GM18858 (cell line): ENCODE measurements around the gene CACFD1.

Experiments used
- ATAC-seq: cut with Tn5 transposase; IDR thresholded peaks from one replicate; pipeline ENCODE4 v1.9.1; 2021; ENCODE audit not compliant: unreplicated experiment

The CACFD1 gene

DNA sequence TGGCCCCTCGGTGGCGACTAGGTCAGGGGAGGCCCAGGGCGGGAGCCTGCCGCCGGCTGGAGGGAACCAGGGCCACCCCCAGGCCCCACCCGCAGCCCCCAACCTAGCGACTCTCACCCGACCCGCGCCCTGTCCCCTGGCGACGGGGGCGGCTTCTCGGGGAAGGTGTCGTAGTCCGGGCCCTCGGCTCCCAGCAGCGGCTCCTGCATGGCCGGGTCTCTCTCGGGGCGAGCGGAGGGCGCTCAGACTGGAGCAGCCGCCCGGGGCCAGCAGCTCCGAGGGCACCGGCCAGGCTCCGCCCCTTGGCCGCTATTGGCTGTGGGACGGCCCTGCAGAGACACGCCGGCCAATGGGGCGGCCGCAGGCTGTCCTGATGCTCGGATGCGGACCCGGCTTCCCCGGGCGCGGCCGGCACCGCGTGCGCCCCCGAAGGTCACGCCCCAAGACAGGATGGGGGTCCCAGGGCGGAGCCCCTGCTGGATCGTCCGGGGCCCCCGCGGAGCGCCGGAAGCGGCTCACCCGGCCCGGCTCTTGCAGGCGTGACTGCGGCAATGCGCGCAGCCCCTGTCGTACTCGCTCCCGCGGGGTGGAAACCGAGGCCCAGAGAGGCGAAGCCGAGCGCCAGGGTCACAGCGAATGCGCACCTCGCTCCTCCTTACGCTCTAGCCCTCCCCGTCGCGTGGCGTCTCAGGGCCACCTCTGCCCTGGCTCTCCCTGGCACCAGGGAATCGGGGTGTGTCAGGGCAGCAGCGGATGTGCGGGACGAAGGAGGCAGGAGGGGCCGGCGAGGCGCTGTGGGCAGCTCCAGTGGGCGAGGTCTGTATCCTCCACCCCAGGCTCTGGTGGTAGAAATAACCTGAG lies 19.3 kb downstream of the CACFD1 start, which contains the start of gene SLC2A6:
TSS of gene SLC2A6 (minus strand) at position 249 of the 861 bp plus-strand sequence. CDS start at position 209, 40 bp downstream.
- ATAC-seq: peak; percentile 63

DNA sequence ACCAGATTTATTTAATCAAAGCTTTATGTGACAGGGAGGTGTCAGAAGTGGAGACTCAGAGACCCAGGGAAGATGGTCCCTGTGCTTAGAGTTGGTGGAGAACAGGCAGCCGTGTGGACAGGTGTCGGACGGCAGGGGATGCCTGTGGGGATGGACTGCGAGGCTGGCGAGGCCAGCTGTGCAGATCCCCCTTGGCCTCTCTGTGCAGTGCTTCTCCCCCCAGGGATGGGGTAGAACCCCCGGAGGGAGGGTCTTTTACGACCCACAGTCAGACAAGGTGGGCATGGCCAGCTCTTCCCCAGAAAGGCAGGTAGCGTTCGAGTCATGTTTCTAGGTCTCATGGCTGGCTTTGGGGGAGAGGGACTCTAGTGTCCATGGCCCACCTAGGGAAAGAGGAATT lies 23.8 kb downstream of the CACFD1 start:
- ATAC-seq: no peak

DNA sequence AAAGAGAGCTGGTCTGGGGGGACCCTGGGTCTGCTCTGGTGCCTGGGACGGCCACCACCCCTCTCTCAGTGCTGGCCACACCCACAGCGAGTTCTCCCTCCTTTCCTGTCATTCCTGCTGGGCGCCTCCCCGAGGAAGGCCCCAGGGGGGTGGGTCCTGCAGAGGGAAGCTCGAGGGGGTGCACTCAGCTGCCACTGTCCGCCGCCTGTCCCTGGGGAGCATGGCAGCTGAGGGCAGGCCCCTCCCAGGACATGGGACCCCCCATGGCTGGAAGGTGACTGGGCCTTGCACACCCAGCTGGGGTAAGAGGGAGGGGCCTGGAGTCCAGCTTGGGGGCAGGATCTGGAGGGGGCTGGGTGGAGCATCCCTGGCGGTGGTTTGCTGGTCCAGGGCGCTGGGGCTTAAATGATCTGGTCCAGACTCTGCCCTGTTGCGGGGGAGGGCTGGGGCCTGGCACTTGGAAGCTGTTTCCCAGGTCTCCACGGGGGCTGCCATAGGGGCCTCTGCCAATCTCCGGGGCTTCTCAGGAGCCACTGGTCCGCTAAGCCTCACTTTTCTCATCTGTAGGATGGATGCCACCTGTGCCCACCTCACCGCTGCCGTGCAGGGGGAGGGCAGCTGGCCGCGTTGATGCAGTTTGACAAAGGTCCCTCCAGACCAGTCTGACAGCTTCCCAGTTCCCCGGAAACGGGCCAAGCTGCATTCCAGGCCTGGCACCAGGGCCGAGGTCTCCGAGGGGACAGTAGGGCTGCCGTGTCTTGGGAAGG lies 25.1 kb downstream of the CACFD1 start:
- ATAC-seq: no peak

DNA sequence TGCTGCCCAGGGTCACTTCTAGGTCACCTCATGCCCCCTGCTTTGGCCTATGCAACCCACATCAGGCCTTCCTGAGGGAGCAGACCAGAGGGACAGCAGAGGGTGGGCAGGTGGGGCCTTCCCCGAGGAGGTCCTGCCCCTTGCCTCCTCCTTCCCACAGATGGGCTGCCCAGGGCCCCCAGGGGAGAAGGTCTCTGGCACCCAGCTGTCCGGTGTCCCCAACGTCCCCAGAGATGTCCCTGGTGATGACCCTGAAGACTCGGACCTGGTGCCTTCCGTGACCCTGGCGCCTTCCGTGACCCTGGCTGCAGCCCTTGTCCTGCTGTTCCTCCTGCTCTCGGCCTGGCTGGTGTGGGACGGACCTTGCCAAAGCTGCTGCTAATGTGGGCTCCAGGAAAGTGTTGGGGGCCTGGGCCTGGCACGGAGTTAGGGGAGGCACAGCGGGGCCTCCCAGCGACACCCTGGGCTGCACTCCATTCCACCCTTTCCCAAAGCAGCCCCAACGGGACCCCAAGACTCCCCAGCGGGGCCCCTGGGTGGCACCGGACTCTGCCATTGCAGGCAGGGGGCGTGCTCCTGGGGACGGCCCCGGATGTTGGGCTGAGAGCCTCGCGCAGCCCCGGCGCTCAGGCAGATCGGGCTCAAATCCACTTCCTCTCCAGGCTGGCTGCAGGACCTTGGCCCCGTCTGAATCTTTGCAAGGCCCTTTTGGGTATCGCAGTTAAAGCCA lies 25.9 kb downstream of the CACFD1 start:
- no peak for ATAC-seq

DNA sequence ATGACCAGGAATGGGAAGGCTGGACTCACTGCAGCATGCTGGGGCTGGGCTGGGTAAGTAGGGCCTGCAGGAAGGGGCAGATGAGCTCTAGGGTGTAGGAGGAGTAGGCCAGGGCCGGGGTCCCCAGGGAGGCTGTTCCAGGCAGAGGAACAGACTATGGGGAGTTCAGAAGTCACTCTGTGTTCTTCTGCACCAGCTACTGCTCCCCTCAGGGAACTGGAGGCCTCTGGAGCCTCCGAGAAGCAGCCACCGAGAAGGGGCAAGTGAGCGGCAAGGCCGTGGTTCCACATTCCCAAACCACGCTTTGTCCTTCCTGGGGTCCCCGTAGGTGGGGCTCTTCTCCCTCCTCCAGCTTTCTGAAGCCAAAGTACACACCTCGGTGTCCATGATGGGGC lies 27.6 kb downstream of the CACFD1 start:
- ATAC-seq: no peak

DNA sequence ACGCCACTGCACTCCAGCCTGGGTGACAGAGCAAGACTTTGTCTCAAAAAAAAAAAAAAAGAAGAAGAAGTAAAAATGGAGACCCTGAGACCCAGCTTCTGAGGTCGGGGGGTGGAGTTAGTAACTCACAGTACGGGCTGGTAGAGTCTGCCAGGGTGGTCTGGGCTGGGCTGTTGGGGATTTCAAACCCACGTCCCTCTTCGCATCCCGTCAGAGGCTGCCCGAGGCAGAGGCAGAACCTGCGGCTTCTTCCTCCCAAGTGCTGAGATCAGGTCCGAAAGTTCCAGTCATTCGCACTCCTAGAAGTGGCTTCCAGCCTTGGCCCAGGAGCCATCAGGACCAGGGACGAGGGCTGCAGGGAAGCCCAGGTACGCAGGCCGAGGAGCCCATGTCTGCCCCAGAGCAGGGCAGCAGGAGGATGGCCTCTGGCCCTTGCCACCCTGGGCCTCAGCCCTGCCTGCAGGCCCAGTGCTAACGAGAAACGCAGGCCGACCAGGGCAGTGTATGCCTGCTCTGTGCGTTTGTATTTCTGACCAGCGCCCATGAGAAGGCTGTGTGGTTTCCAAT lies 29.0 kb downstream of the CACFD1 start:
- no peak for ATAC-seq

DNA sequence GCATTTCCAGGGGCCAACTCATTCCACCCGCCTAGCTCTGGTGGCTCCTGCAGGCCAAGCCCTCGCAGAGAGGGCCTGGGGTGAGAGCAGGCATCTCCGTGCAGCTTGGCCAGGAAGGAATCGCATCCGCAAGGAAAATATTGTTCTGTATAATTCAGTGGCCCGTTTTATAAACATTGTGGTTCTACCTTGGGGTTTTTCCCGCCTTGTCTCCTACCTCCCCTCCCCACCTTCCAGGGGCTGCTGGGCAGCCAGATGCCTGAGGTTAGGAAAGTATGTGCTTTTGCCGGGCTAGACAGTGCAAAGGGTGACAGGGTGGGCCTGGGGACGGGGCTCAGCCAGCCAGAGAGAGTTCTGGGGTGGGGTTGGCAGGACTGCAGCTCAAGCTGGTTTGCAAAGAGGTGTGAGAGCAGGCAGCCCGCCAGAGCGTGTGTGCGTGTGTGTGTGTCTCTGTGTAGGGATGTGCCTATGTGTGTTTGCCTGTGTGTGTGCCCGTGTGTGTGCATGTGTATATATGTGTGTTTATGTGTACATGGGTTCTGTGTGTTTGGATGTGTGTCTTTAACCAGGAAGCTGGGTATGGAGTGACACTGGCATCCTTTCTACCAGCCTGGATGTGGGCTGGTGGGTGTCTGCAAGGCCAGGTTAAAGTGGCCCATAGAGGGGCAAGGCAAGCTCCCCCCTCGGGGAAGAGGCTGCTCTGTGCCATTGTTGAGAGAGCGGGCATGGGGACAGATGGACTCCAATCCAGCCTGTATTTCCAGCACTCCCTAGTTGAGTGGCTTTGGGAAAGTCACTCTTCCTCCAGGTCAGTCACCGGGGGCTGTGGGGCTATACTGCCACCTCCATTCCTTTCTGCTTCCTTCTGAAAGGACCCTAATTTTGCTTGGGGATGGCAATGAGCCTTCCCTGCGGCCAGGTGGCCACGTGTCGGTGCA lies 29.7 kb downstream of the CACFD1 start:
- no peak for ATAC-seq

DNA sequence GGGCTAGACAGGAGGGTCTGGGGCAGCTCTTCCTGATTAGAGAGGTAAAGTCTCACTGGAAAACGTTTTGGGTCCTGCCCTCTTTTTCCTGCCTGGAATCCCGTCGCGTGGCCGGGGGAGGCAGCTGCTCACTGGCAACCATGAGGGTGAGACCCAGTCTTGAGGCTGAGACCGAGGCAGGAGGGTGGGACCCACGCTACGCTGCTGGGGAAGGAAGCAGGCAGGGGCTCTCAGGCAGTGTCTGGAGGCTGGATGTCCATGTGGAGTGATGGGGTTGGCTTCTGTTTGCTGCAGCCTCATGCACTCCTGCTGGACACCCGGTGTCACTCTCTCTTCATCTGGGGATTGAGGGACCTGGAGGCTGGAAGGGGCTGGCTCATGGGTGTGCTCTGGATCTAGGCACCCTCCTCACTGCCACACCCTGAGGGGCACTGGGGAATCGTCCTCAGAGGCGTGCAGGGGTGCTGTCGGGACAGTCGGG lies 30.5 kb downstream of the CACFD1 start:
- no peak for ATAC-seq

DNA sequence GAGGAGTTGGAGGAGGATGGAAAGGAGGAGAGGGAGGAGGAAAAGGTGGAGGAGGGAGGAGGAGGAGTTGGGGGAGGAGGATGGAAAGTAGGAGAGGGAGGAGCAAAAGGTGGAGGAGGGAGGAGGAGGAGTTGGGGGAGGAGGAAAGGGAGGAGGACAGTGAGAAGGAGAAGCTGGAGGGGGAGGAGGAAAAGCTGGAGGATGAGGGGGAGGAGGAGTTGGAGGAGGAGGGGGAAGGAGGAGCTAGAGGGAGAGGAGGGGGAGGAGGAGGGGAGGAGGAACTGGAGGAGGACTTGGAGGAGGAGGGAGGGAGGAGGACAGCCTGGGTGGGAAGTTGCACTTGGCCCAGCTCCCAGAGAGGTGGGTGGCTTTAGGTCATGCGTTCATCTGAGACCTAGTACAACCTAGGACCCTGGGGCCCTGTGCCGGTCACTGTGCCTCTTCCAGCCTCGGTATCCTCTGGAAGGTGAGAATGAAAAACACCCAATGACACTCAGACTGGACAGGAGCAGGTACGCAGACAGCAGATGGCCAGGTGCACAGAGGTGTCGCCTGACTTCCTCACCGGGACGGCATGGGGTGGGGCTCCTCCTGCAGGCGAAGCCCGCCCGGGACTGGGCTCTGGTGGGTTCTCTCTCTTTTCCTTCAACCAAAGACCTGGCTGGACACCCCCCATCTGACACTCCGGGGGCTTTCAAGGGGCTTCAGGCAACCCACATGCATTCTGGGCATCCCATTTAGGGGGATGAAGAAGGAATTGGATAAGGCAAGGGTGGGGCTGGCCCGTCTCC lies 31.3 kb downstream of the CACFD1 start:
- ATAC-seq: no peak

DNA sequence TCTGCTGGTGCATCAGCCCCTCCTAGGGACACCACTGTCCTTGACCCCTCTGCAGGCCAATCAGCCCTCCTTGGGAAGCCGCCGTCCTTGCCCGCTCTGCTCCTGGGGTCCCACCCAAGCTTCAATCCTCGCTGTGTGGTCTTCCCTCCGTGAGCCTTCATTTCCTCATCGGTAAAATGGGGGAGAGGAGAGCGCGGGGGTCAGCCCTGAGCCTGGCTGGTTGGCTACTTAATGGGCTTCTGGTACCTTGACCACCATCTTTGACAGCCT lies 31.8 kb downstream of the CACFD1 start:
- ATAC-seq: no peak

DNA sequence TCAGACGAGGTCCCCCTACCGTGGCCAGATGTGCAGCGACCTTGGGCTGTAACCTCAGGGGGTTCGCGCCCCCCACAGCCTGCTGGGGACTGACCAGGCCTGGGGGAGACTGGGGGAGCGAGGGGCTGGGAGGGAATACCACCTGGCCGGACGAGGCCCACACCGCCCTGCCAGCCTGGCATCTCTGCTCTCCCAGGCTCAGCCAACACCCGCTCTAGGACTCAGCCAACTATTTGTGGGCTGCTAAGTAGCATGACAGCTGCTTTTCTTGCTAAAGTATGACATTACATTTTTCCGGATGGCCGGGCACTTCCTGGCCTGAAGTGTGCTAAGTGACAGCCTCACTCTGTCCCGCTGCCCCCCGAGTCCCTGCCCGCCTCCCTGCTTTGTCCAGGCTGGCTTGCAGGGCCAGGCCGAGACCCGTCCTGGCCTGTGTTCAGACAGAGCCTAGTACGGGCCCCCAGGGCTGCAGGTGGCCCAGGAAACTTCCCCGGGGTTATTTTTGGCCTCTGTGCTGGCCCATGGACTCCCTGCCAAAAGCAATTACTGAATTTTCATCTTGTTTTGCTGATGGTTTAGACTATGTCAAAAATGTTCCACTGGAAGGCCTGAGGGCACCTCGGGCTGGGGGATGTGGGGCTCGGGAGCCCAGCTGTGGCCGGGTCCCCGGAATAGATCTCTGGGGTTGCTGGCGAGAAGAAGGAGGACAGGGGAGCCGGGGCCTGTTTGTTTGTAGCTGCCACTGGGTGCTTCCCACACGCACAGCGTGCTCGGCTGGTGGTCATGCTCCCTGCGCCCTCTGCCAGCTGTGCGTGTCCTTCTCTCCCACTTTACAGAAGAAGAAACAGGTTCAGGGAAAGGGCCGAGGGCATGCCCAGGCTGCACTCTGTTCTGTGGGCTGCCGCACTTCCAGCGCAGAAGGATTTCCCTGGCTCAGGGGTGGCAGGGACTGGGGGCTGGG lies 32.6 kb downstream of the CACFD1 start:
- no peak for ATAC-seq

DNA sequence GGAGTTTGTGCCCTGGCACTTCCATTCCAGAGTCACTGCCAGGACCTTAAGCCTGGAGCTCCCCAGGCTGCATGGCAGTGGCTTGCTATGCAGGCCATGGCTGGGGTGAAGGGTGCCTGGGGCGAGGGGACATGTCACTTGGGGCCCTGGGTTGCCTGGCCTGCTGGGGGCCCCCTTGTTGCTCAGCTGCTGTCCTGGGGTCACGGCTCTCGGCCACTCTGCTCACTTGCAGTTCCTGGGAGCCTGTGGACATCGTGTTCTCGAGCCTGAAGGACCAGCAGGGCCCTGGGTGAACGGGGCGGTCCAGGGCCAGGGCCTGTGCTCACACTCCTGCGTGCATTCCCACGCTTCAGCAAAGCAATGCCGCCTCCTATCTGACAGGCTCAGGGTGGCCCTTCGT lies 33.6 kb downstream of the CACFD1 start:
- no peak for ATAC-seq

DNA sequence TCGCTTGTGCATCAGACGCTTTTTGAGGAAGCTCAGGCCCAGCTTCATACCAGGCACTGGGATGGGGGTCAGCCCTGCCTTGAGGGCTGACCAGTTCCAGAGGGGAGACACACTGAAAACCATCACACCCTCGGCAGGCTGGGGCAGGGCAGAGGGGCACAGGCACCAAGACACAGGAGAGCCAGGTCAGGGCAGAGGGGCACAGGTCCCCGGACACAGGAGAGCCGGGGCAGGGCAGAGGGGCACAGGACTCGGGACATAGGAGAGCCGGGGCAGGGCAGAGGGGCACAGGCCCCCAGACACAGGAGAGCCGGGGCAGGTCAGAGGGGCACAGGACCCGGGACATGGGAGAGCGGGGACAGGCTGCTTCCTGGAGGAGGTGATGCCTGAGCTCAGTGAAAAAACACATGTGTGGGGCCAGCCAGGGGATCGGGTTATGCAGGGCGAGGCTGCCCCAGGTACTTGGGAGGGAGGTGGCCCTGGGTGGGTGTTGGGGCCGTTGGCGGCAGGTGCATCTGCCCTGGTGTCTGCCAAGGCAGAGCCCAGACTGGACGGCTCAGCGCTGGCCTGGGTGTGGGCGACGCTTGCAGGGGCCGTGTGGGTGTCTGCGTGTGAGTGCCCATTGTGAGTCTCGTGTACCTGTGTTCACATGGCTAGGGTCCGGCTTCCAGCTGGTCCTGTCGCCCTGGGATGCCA lies 34.2 kb downstream of the CACFD1 start:
- ATAC-seq: no peak

DNA sequence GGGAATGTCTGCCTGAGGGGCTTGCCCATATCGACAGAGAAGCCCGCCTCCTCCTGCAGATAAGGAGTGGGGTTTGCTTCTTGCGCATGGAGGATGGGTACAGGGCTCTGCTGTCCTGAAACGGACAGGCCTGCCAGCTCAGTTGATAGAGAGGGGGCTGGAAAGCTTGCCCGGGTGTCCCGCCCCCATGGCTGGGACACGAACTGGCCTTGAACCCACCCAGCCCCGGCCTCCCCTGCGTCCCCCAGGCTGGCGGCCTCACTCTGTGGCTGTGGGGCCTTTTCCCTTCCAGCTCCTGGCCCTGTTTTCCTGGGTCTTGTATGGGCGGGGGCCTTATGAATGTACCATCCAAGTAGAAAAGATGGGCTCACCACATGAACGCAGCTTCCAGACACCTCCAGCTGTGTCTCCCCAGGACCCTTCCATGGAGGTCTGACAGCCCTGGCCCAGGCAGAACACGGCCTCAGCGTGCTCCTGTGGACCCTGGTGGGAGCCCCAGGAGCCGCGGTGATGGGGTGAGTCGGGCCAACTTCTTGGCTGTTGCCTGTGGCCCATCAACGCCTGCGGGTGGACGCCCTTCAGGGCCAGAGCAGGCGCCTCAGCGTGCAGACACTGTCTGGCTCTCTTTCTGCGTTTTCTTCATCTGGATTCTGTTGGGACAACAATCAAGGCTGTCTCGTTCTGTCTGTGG lies 35.0 kb downstream of the CACFD1 start:
- ATAC-seq: no peak

DNA sequence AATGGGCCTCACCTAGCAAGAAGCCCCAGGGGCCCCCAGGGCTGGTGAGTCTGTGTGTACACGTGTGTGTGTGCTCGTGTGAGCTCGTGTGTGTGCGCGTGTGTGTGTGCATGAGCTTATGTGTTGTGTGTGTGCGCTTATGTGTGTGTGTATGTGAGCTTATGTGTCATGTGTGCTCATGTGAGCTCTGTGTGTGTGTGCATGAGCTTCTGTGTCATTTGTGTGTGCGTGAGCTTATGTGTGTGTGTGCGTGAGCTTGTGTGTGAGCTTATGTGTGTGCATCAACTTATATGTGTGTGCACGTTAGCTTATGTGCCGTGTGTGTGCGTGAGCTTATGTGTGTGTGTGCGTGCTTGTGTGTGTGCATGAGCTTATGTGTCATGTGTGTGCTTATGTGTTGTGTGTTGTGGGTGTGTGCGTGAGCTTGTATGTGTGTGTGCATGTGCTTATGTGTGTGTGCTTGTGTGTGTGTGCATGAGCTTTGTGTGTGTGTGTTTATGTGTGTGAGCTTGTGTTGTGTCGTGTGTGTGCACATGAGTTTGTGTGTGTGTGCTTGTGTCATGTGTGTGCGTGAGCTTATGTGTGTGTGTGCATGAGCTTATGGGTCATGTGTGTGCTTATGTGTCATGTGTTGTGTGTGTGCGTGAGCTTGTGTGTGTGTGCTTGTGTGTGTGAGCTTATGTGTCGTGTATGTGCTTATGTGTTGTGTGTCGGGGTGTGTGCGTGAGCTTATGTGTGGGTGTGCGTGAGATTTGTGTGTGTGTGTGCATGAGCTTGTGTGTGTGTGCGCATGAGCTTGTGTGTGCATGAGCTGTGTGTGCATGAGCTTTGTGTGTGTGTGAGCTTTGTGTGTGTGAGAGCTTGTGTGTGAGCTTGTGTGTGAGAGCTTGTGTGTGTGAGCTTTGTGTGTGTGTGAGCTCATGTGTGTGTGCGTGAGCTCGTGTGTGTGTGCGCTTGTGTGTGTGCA lies 35.8 kb downstream of the CACFD1 start:
- no peak for ATAC-seq
